Esophagus muscularis mucosa (tissue), 3 donors: ENCODE data around the gene CRISP1.

ENCODE experiments used
- POLR2AphosphoS5 ChIP-seq, 2 donors: sonication (generic); formaldehyde crosslinking; IDR thresholded peaks; one replicate each; pipeline ENCODE4 v1.6.1; 2017; ENCODE audit warnings: antibody characterized with exemption in 2 of 2
- TF ChIP-seq, protein P1 (sequence below), 3 experiments: fragments of 200-600 bp in 2 of 3; fragments of 450-650 bp in 1 of 3; sonication (generic) in 2 of 3; IDR thresholded peaks; one replicate each; pipeline ENCODE4 v1.5.1; 2017 to 2019; ENCODE audit warnings: antibody characterized with exemption in 3 of 3, mild to moderate bottlenecking in 2 of 3, moderate library complexity in 1 of 3

DNA sequence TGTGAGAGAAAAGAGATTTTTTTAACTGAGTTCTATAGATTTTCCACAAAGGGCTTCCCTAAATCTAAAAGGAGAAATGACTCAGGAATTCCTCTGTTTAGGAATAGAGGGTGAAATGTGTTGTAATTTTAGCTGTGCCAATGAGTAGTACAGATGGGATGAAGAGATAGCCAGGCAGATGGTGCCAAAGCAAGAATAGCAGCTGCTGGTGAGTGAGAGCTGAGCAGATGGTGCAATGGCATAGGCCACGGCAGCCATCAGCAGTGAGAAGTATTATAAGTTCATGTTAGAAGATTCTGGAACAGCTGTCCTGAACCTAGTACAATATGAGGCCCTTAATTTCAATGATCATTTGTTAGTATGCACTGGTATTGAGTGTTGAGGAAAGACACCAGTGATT lies 40.2 kb upstream of the CRISP1 start:
- TF ChIP-seq, protein P1, sequence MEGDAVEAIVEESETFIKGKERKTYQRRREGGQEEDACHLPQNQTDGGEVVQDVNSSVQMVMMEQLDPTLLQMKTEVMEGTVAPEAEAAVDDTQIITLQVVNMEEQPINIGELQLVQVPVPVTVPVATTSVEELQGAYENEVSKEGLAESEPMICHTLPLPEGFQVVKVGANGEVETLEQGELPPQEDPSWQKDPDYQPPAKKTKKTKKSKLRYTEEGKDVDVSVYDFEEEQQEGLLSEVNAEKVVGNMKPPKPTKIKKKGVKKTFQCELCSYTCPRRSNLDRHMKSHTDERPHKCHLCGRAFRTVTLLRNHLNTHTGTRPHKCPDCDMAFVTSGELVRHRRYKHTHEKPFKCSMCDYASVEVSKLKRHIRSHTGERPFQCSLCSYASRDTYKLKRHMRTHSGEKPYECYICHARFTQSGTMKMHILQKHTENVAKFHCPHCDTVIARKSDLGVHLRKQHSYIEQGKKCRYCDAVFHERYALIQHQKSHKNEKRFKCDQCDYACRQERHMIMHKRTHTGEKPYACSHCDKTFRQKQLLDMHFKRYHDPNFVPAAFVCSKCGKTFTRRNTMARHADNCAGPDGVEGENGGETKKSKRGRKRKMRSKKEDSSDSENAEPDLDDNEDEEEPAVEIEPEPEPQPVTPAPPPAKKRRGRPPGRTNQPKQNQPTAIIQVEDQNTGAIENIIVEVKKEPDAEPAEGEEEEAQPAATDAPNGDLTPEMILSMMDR (IDR thresholded peaks at IDR 0.05) = no peak
- TF ChIP-seq POLR2AphosphoS5 (IDR thresholded peaks at IDR 0.05) = no peak
